Ovary (tissue), 9 donors: Measurements from ENCODE around the gene MYO3A. TPM values are rescaled to one million over a fixed set of nuclear protein-coding genes. Genes with fewer than 3 reads are reported as not detected.

Source experiments
- DNase-seq, 5 donors: peaks; one replicate each; pipeline ENCODE4 v3.0.0-alpha.2; 2019 to 2020
- H3K27ac ChIP-seq, 2 donors: fragments of 200-600 bp; one replicate each; pipeline versions ENCODE4 v1.5.1 to v1.8.0; 2019 to 2022
- H3K27me3 ChIP-seq: fragments of 200-600 bp; one replicate; pipeline ENCODE4 v1.8.0; 2022
- H3K36me3 ChIP-seq: fragments of 200-600 bp; sonication (generic); one replicate; pipeline ENCODE4 v1.5.1; 2019
- H3K4me1 ChIP-seq: one replicate; pipeline ENCODE4 v1.8.1; 2013; ENCODE audit warnings: mild to moderate bottlenecking, moderate library complexity; ENCODE audit not compliant: insufficient read depth
- H3K4me3 ChIP-seq: fragments of 200-600 bp; sonication (generic); one replicate; pipeline ENCODE4 v1.5.1; 2017
- H3K9me3 ChIP-seq, 2 donors: fragments of 200-600 bp in 1 of 2; sonication (generic) in 1 of 2; one replicate each; pipeline versions ENCODE4 v1.5.1 to v1.8.1; 2013 to 2019; ENCODE audit warnings: mild to moderate bottlenecking in 1 of 2, moderate library complexity in 1 of 2
- CTCF ChIP-seq, 3 donors: fragments of 450-650 bp in 2 of 3; fragments of 200-600 bp in 1 of 3; IDR thresholded peaks; one replicate each; pipeline versions ENCODE4 v1.5.1 to v1.8.0; 2016 to 2022; ENCODE audit warnings: antibody characterized with exemption in 3 of 3, mild to moderate bottlenecking in 1 of 3
- EP300 ChIP-seq: sonication (generic); formaldehyde crosslinking; IDR thresholded peaks from one replicate; pipeline ENCODE4 v1.6.1; 2017; ENCODE audit warnings: antibody characterized with exemption
- POLR2A ChIP-seq: fragments of 450-650 bp; IDR thresholded peaks from one replicate; pipeline ENCODE4 v1.6.1; 2017; ENCODE audit warnings: antibody characterized with exemption, mild to moderate bottlenecking, moderate library complexity
- WGBS, 3 donors: extraction: QIAGEN DNeasy Blood & Tissue Kit in 1 of 3; methylation state at CpG; one replicate each; pipeline versions ENCODE4 v1.1.5 to v1.1.7; 2013 to 2017; 5-methylcytosine and 5-hydroxymethylcytosine counted together
- intact Hi-C, 4 donors: fragments of 100-400 bp; cut with DNase I; formaldehyde crosslinking; loops; one replicate each; pipeline versions ENCODE4 v1.11.0 to v1.15.1; 2022 to 2023
- polyA plus RNA-seq, 2 donors: library from polyadenylated mRNA; stranded (reverse); fragments of 200-250 nt in 1 of 2; fragments of 350-450 nt in 1 of 2; fragmentation: Illumina TruSeq in 1 of 2; extraction: RNeasy Lipid Tissue Mini Kit (QIAGEN cat#74804) in 1 of 2; gene quantifications; one replicate each; pipeline ENCODE4 v1.2.3, GENCODE V29; 2013 to 2014
- total RNA-seq, 7 donors: library from RNA; depleted of rRNA in 2 of 7; stranded (reverse); fragments of >200 nt in 2 of 7; fragmentation: NEBNext Ultra II Directional in 3 of 7; extraction: Animal tissue kit (Norgen Biotek cat#: 25700) in 3 of 7; gene quantifications; one replicate each; pipeline versions ENCODE4 v1.1.0 to v1.2.4, GENCODE V29; 2016 to 2023
- donor health status: DM: no; HTN: no; CAD: no; lungs with moderate emphysema.
- donor health status: DM: no; HTN: no; CAD: no.
- donor health status: Bipolar disorder and iron deficiency.
- donor health status: DM: yes; HTN: yes; CAD: no.
- donor health status: DM: no; HTN: no; CAD: no.
- donor health status: DM: yes; HTN: yes; CAD: no.

MYO3A gene
- total and polyA plus RNA-seq, 9 donors: 0.02 to 5.4 (median 0.15) TPM; not detected in 4

- intact Hi-C loops: no loop called here
- no peak overlapping the region for H3K27ac ChIP-seq
- no peaks in the 10 kb centered on the region for H3K27me3 ChIP-seq
- H3K36me3 ChIP-seq: no peaks in the 10 kb centered on the region
- no peaks in the 10 kb centered on the region for H3K9me3 ChIP-seq
- TF ChIP-seq CTCF (IDR thresholded peaks at IDR 0.05) (no peak), EP300 (no peak), POLR2A (no peak)
- WGBS, 3 donors: 72 to 79% (median 74%) methylated on average over 5 of the region's 5 CpGs
- DNase-seq: no peak
- H3K4me1 ChIP-seq: no peaks in the 10 kb centered on the region
- no peak overlapping the region for H3K4me3 ChIP-seq
These were observed 38.2 kb upstream of the MYO3A start for GRCh38 chr10:25895856-25896255.

- H3K9me3 ChIP-seq: no peaks in the 10 kb centered on the region
- H3K4me1 ChIP-seq: no peaks in the 10 kb centered on the region
- H3K4me3 ChIP-seq: no peak overlapping the region
- 30 to 79% (median 57%) methylated on average over 3 of the region's 3 CpGs for WGBS, 3 donors
- no peaks in the 10 kb centered on the region for H3K27me3 ChIP-seq
- TF ChIP-seq EP300 (no peak), POLR2A (no peak), CTCF (IDR thresholded peaks at IDR 0.05) (no peak)
- H3K36me3 ChIP-seq: no peaks in the 10 kb centered on the region
- DNase-seq: no peak
- no peak overlapping the region for H3K27ac ChIP-seq
- intact Hi-C loops: no loop called here
These were observed 37.6 kb upstream of the MYO3A start for GRCh38 chr10:25896421-25896820.

- no peak for TF ChIP-seq EP300
- no peak for TF ChIP-seq POLR2A
- TF ChIP-seq CTCF (IDR thresholded peaks at IDR 0.05): no peak
- 38 to 70% (median 55%) methylated on average over 3 of the region's 3 CpGs for WGBS, 3 donors
- intact Hi-C loops: no loop called here
These were observed 34.7 kb upstream of the MYO3A start for GRCh38 chr10:25899304-25899703.

GRCh38 chr10:25901199-25901598 lies 32.8 kb upstream of the MYO3A start:
- WGBS, 3 donors: 87 to 93% (median 92%) methylated on average over 4 of the region's 4 CpGs
- Histone ChIP-seq H3K36me3 (no peaks in the 10 kb centered on the region), H3K4me3 (no peak overlapping the region), H3K9me3 (no peaks in the 10 kb centered on the region), H3K27ac (no peak overlapping the region), H3K4me1 (no peaks in the 10 kb centered on the region), H3K27me3 (no peaks in the 10 kb centered on the region)
- no peak for DNase-seq
- intact Hi-C loops: no loop called here
- TF ChIP-seq EP300 (no peak), CTCF (IDR thresholded peaks at IDR 0.05) (no peak), POLR2A (no peak)

More at GRCh38 chr10:25899304-25899703, 34.7 kb upstream of the MYO3A start:
- H3K27ac ChIP-seq: no peak overlapping the region
- no peaks in the 10 kb centered on the region for H3K9me3 ChIP-seq
- no peak for DNase-seq
- no peaks in the 10 kb centered on the region for H3K36me3 ChIP-seq
- H3K27me3 ChIP-seq: no peaks in the 10 kb centered on the region
- H3K4me3 ChIP-seq: no peak overlapping the region
- no peaks in the 10 kb centered on the region for H3K4me1 ChIP-seq
